PC-3 (cell line): ENCODE data around the gene SPACA5.

Source experiments
- CTCF ChIP-seq: fragments of 300-600 bp; sonication (generic); conservative IDR thresholded peaks from 2 replicates; pipeline ENCODE4 v1.5.1; 2017; ENCODE audit warnings: antibody characterized with exemption, low read depth, mild to moderate bottlenecking, low read length
- EZH2 ChIP-seq: fragments of 300-600 bp; sonication (generic); IDR thresholded peaks from one replicate; pipeline ENCODE4 v1.6.1; 2017; ENCODE audit warnings: antibody characterized with exemption, mild to moderate bottlenecking, low read length; ENCODE audit not compliant: unreplicated experiment
- EZH2phosphoT487 ChIP-seq: fragments of 300-600 bp; sonication (generic); IDR thresholded peaks from 2 replicates; pipeline ENCODE4 v1.6.1; 2018; ENCODE audit warnings: mild to moderate bottlenecking, antibody characterized with exemption, low read length, borderline replicate concordance

DNA sequence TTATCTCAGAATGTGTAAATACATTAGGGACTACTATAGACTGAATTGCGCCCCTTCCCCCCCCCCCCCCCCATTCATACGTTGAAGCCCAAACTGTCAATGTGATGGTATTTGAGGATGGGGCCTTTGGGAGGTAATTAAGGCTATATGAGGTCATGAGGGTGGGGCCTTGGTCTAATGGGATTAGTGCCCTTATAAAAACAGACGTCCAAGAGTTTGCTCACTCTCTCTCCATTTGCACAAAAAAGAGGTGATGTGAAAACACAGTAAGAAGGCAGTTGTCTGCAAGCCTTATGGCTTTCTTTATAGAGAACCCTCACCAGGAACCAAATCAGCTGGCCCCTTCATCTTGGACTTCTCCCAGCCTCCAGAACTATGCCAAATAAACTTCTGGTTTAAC is 15.3 kb downstream of the SPACA5 start:
- no peak for TF ChIP-seq CTCF
- no peak for TF ChIP-seq EZH2phosphoT487
- no peak for TF ChIP-seq EZH2
